OCI-LY7 (cell line): ENCODE data around the gene FIBP. TPM values are rescaled to one million over a fixed set of nuclear protein-coding genes. Genes with fewer than 3 reads are reported as not detected.

Experiments used
- BruUV-seq: library from RNA; stranded (reverse); fragments of 400-500 nt; replicated peaks from 2 replicates; lab custom pipeline; 2021; lab: Mats Ljungman, UMichigan
- CTCF ChIA-PET: fragments of 300-600 bp; sonication (Branson Sonifier 250); formaldehyde crosslinking; loops from one replicate; lab custom pipeline; 2022; ENCODE audit warnings: antibody characterized with exemption; ENCODE audit not compliant: unreplicated experiment; lab: Charles Lee
- POLR2A ChIA-PET: fragments of 300-600 bp; sonication (Branson Sonifier 250); formaldehyde crosslinking; loops from one replicate; lab custom pipeline; 2022; ENCODE audit warnings: antibody characterized with exemption; lab: Charles Lee
- DNase-seq: peaks from one replicate; pipeline ENCODE4 v3.0.0-alpha.2; 2015; ENCODE audit warnings: low spot score
- H2AFZ ChIP-seq: fragments of 200-600 bp; sonication (generic), shearing (Covaris generic); 2 replicates; pipeline ENCODE4 v1.6.1; 2014; ENCODE audit warnings: mild to moderate bottlenecking, antibody characterized with exemption, low read length, moderate library complexity
- H3K27ac ChIP-seq: fragments of 200-600 bp; sonication (generic); 2 replicates; pipeline ENCODE4 v1.5.1; 2014; ENCODE audit warnings: mixed run types, low read depth, mild to moderate bottlenecking, moderate library complexity, low read length, inconsistent platforms; ENCODE audit not compliant: poor library complexity, severe bottlenecking
- H3K36me3 ChIP-seq: fragments of 200-600 bp; sonication (generic); 2 replicates; pipeline ENCODE4 v1.6.1; 2014; ENCODE audit warnings: mild to moderate bottlenecking, antibody characterized with exemption, low read length, moderate library complexity, mixed read lengths; ENCODE audit not compliant: insufficient read depth
- H3K4me1 ChIP-seq: fragments of 200-600 bp; sonication (generic); 2 replicates; pipeline ENCODE4 v1.5.1; 2014; ENCODE audit warnings: mild to moderate bottlenecking, low read length; ENCODE audit not compliant: insufficient read depth, poor library complexity, severe bottlenecking
- H3K4me2 ChIP-seq: fragments of 200-600 bp; sonication (generic); 2 replicates; pipeline ENCODE4 v1.6.1; 2014; ENCODE audit warnings: mild to moderate bottlenecking, low read length
- H3K4me3 ChIP-seq: fragments of 200-600 bp; sonication (generic); 2 replicates; pipeline ENCODE4 v1.5.1; 2014; ENCODE audit warnings: mild to moderate bottlenecking, low read depth, low read length; ENCODE audit not compliant: poor library complexity, severe bottlenecking
- H3K79me2 ChIP-seq: fragments of 200-600 bp; sonication (generic); 2 replicates; pipeline ENCODE4 v1.6.1; 2016; ENCODE audit warnings: low read depth, mild to moderate bottlenecking, low read length, moderate library complexity, mixed read lengths; ENCODE audit not compliant: insufficient read depth
- H3K9me2 ChIP-seq: fragments of 200-600 bp; sonication (generic); 2 replicates; pipeline ENCODE4 v1.6.1; 2016; ENCODE audit warnings: mild to moderate bottlenecking, low read length, mixed read lengths; ENCODE audit not compliant: insufficient read depth
- H3K9me3 ChIP-seq: fragments of 200-600 bp; sonication (generic); 2 replicates; pipeline ENCODE4 v1.6.1; 2014; ENCODE audit warnings: mild to moderate bottlenecking, mixed run types, low read length, mixed read lengths
- H4K20me1 ChIP-seq: fragments of 200-600 bp; sonication (generic); 2 replicates; pipeline ENCODE4 v1.6.1; 2014; ENCODE audit warnings: mild to moderate bottlenecking, antibody characterized with exemption, low read length, moderate library complexity, mixed read lengths; ENCODE audit not compliant: insufficient read depth
- CTCF ChIP-seq: fragments of 200-600 bp; sonication (generic); conservative IDR thresholded peaks from 2 replicates; pipeline ENCODE4 v1.5.1; 2014; ENCODE audit warnings: mild to moderate bottlenecking, antibody characterized with exemption, low read length, moderate library complexity, mixed read lengths
- EZH2phosphoT487 ChIP-seq: fragments of 200-600 bp; sonication (generic); IDR thresholded peaks from 2 replicates; pipeline ENCODE4 v1.6.1; 2018; ENCODE audit warnings: low read depth, borderline replicate concordance, mild to moderate bottlenecking, mixed run types, antibody characterized with exemption, low read length, moderate library complexity, mixed read lengths
- intact Hi-C: fragments of 100-400 bp; cut with micrococcal nuclease; formaldehyde crosslinking; loops from one replicate; pipeline ENCODE4 v1.10.0; 2022; ENCODE audit not compliant: unreplicated experiment
- total RNA-seq, 2 experiments: library from RNA; depleted of rRNA in 1 of 2; stranded (reverse); fragments of >200 nt in 1 of 2; shearing (Covaris generic) in 1 of 2; gene quantifications; 2 replicates each; pipeline ENCODE4 v1.2.3, GENCODE V29; 2014 to 2022

The FIBP gene
- total RNA-seq, 2 experiments from 2014 or later = 97.3 to 184 TPM

- H3K36me3 ChIP-seq = peaks cover 4% of the 10 kb centered on the region; the same call in 1 of the 2 replicates
- intact Hi-C loops = no loop called here
- DNase-seq = no peak
- ChIA-PET CTCF (no interaction called here), POLR2A (interaction anchor here (0.6 to 1.8 kb wide), 5 partner anchors 12 to 233 kb away, joined by 3 to 6 read pairs (median 3); partner anchors contain the start of gene MUS81)
- no peaks in the 10 kb centered on the region for H3K9me3 ChIP-seq
- H3K4me3 ChIP-seq = no peak overlapping the region
- TF ChIP-seq CTCF (no peak), EZH2phosphoT487 (no peak)
- BruUV-seq = no TSS peak
- H3K27ac ChIP-seq = no peak overlapping the region
- peaks cover 34% of the 10 kb centered on the region for H3K4me1 ChIP-seq
- no peak overlapping the region for H2AFZ ChIP-seq
- H4K20me1 ChIP-seq = no peaks in the 10 kb centered on the region
- H3K4me2 ChIP-seq = no peak overlapping the region
- H3K79me2 ChIP-seq = no peaks in the 10 kb centered on the region
- no peaks in the 10 kb centered on the region for H3K9me2 ChIP-seq
Measured at GRCh38 chr11:65871811-65872548, 16.3 kb downstream of the FIBP start.

- POLR2A ChIA-PET = interaction anchor here (0.6 to 1.8 kb wide), 6 partner anchors 14 to 232 kb away, joined by 3 to 6 read pairs (median 3); partner anchors contain the start of gene CCDC85B
- Histone ChIP-seq H3K27ac (no peak overlapping the region), H3K4me1 (peaks cover 35% of the 10 kb centered on the region), H3K79me2 (no peaks in the 10 kb centered on the region), H3K36me3 (peaks cover 14% of the 10 kb centered on the region; the same call in 1 of the 2 replicates), H3K4me3 (no peak overlapping the region), H3K9me2 (no peaks in the 10 kb centered on the region), H4K20me1 (no peaks in the 10 kb centered on the region), H3K9me3 (no peaks in the 10 kb centered on the region), H2AFZ (no peak overlapping the region), H3K4me2 (peak overlapping the region; percentile 8; the same call in 1 of the 2 replicates)
- intact Hi-C loops = no loop called here
- DNase-seq = peak; percentile 39
- BruUV-seq = no TSS peak
- no peak for TF ChIP-seq EZH2phosphoT487
- no peak for TF ChIP-seq CTCF
- CTCF ChIA-PET = no interaction called here
Measured at GRCh38 chr11:65870706-65871681, 17.3 kb downstream of the FIBP start.
